Endothelial cell of umbilical vein (primary cell): Measurements from ENCODE around the gene SLC4A4. TPM values are rescaled to one million over a fixed set of nuclear protein-coding genes. Genes with fewer than 3 reads are reported as not detected.

Experiments
- BruUV-seq: library from RNA; stranded (reverse); fragments of 400-500 nt; replicated peaks from 2 replicates; lab custom pipeline; 2021; lab: Mats Ljungman, UMichigan
- CTCF ChIA-PET: fragments of 300-600, 350-600 bp; sonication (Branson Sonifier 250); formaldehyde crosslinking; loops from one replicate; lab custom pipeline; 2021; ENCODE audit warnings: antibody characterized with exemption, inconsistent platforms; lab: Charles Lee
- POLR2A ChIA-PET: fragments of 300-600, 350-600 bp; sonication (Branson Sonifier 250); formaldehyde crosslinking; loops from one replicate; lab custom pipeline; 2021; ENCODE audit warnings: antibody characterized with exemption, inconsistent platforms; lab: Charles Lee
- DNase-seq: peaks from one replicate; pipeline ENCODE4 v3.0.0-alpha.2; 2011; ENCODE audit warnings: low read depth, low spot score
- FAIRE-seq: peaks from 2 replicates; lab custom pipeline; 2011; peaks lifted over from hg19 to GRCh38; lab: Jason Lieb, UNC
- H2AFZ ChIP-seq: 2 replicates; pipeline ENCODE4 v1.6.0; 2012; ENCODE audit warnings: low read depth, low read length, control low read depth, inconsistent platforms
- H3K27ac ChIP-seq: 2 replicates; pipeline ENCODE4 v1.5.1; 2011; ENCODE audit warnings: low read depth, mild to moderate bottlenecking, control low read depth, low read length, moderate library complexity; ENCODE audit not compliant: insufficient read depth
- H3K27me3 ChIP-seq, 2 experiments: 2 replicates each; pipeline versions ENCODE4 v1.6.0 to v1.6.1; 2011; ENCODE audit warnings: low read length in 2 of 2, mixed read lengths in 1 of 2; ENCODE audit not compliant: control insufficient read depth in 2 of 2, insufficient read depth in 2 of 2
- H3K36me3 ChIP-seq, 2 experiments: 2 replicates in 1 of 2; 3 replicates in 1 of 2; pipeline ENCODE4 v1.5.1; 2011; ENCODE audit warnings: low read length in 2 of 2, mild to moderate bottlenecking in 1 of 2, moderate library complexity in 1 of 2; ENCODE audit not compliant: control insufficient read depth in 2 of 2, insufficient read depth in 2 of 2; ENCODE audit errors: extremely low read depth in 1 of 2
- H3K4me1 ChIP-seq: 3 replicates; pipeline ENCODE4 v1.5.1; 2011; ENCODE audit warnings: mild to moderate bottlenecking, low read length; ENCODE audit not compliant: control insufficient read depth, insufficient read depth; ENCODE audit errors: extremely low read depth
- H3K4me2 ChIP-seq: 2 replicates; pipeline ENCODE4 v1.6.1; 2011; ENCODE audit warnings: low read length, control low read depth, mixed read lengths; ENCODE audit not compliant: insufficient read depth
- H3K4me3 ChIP-seq, 3 experiments: fragments of 200-600 bp in 1 of 3; sonication (generic), shearing (Covaris generic) in 1 of 3; replicated peaks in 1 of 3; 2 replicates each; pipeline ENCODE4 v1.5.1; 2011 to 2016; ENCODE audit warnings: control low read depth in 3 of 3, low read length in 3 of 3, mild to moderate bottlenecking in 2 of 3, inconsistent platforms in 1 of 3, low read depth in 1 of 3, moderate library complexity in 1 of 3; ENCODE audit not compliant: insufficient read depth in 1 of 3
- H3K79me2 ChIP-seq: 2 replicates; pipeline ENCODE4 v1.6.0; 2012; ENCODE audit warnings: low read length, inconsistent platforms; ENCODE audit not compliant: control insufficient read depth, insufficient read depth
- H3K9ac ChIP-seq: replicated peaks from 2 replicates; pipeline ENCODE3; 2011; ENCODE audit warnings: low read length, control low read depth; ENCODE audit not compliant: insufficient read depth; ENCODE audit errors: extremely low read depth
- H3K9me1 ChIP-seq: replicated peaks from 3 replicates; pipeline ENCODE4 v1.6.0; 2011; ENCODE audit warnings: mild to moderate bottlenecking, low read length; ENCODE audit not compliant: control insufficient read depth, insufficient read depth; ENCODE audit errors: extremely low read depth
- H3K9me3 ChIP-seq: replicated peaks from 2 replicates; pipeline ENCODE4 v1.5.1; 2012; ENCODE audit warnings: low read length, inconsistent platforms; ENCODE audit not compliant: control insufficient read depth, insufficient read depth
- H4K20me1 ChIP-seq: replicated peaks from 2 replicates; pipeline ENCODE3; 2011; ENCODE audit warnings: mild to moderate bottlenecking, low read length; ENCODE audit not compliant: control insufficient read depth, insufficient read depth; ENCODE audit errors: extremely low read depth
- EZH2 ChIP-seq: IDR thresholded peaks from 2 replicates; pipeline ENCODE4 v1.6.1; 2012; ENCODE audit warnings: borderline replicate concordance, low read depth, mild to moderate bottlenecking, moderate library complexity, low read length, inconsistent platforms; ENCODE audit not compliant: severe bottlenecking
- FOS ChIP-seq: IDR thresholded peaks from 2 replicates; pipeline ENCODE4 v1.6.1; 2011; ENCODE audit warnings: mild to moderate bottlenecking, low read length, moderate library complexity, borderline replicate concordance; ENCODE audit not compliant: insufficient read depth
- GATA2 ChIP-seq: IDR thresholded peaks from 2 replicates; pipeline ENCODE4 v1.7.0; 2011; ENCODE audit warnings: low read depth, mild to moderate bottlenecking, moderate library complexity, mixed read lengths, low read length; ENCODE audit not compliant: insufficient read length, insufficient read depth
- JUN ChIP-seq: IDR thresholded peaks from 2 replicates; pipeline ENCODE4 v1.6.1; 2011; ENCODE audit warnings: borderline replicate concordance, low read depth; ENCODE audit not compliant: insufficient read length, insufficient read depth
- MYC ChIP-seq: IDR thresholded peaks from one replicate; pipeline ENCODE4 v1.6.1; 2011; ENCODE audit warnings: mild to moderate bottlenecking, low read depth, low read length
- POLR2A ChIP-seq: IDR thresholded peaks from 2 replicates; pipeline ENCODE4 v1.6.1; 2012; ENCODE audit warnings: low read depth, mild to moderate bottlenecking, control low read depth, low read length
- POLR2AphosphoS5 ChIP-seq: IDR thresholded peaks from 2 replicates; pipeline ENCODE4 v1.6.1; 2012; ENCODE audit warnings: low read depth, mild to moderate bottlenecking, control low read depth, low read length, moderate library complexity; ENCODE audit not compliant: insufficient read depth
- dilution Hi-C: fragments of 300-500 bp; cut with MboI; formaldehyde crosslinking; loops from one replicate; pipeline ENCODE4 v1.15.0; 2019; ENCODE audit warnings: low sequenced_read_pairs; ENCODE audit not compliant: extremely low pct_ligation_motif_present
- intact Hi-C: fragments of 100-400 bp; cut with micrococcal nuclease; formaldehyde crosslinking; loops from one replicate; pipeline ENCODE4 v1.10.0; 2022
- polyA plus RNA-seq, 4 experiments: library from polyadenylated mRNA; depleted of rRNA in 3 of 4; stranded (reverse) in 3 of 4; unstranded in 1 of 4; fragments of >200 nt; gene quantifications; 2 replicates each; pipeline versions ENCODE4 v1.2.1 to v1.2.3, GENCODE V29; 2011 to 2012; ENCODE audit warnings: missing spikeins in 1 of 4
- total RNA-seq: library from RNA; stranded (reverse); gene quantifications from 2 replicates; pipeline ENCODE4 v1.2.3, GENCODE V29; 2021
- TF ChIP-seq, protein P1 (sequence below), 2 donors: IDR thresholded peaks; 1 replicate in 1 of 2; 2 replicates in 1 of 2; pipeline ENCODE4 v1.5.1; 2011; ENCODE audit warnings: low read length in 2 of 2, mild to moderate bottlenecking in 2 of 2, moderate library complexity in 2 of 2, control low read depth in 1 of 2, inconsistent platforms in 1 of 2, low read depth in 1 of 2; ENCODE audit not compliant: insufficient read depth in 1 of 2; ENCODE audit errors: extremely low read depth in 1 of 2
- TF ChIP-seq, protein P2 (sequence below): IDR thresholded peaks from 2 replicates; pipeline ENCODE4 v1.6.1; 2011; ENCODE audit not compliant: insufficient read depth, insufficient read length

The SLC4A4 gene
- total and polyA plus RNA-seq, 2 donors (not counting 3 experiments of a cell fraction or from before 2014, with no cell fraction given): not detected

DNA sequence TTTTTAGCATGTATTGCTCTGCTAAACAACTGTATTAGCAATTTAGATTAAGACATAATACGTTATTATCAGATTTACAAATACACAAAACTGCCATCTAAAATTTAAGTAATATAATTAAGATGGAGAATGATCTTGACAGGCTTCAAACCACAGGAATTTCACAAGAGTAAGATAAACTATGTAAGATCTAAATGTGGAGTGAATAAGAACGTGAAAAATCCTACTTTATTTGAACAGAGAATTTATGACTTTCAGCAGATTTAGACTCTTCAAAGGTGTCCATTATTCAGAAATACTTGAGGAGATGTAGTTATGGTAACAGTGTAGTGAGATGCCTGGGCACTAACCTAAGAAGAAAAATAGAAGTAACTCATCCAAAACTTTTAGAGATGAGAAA lies 73.2 kb downstream of the SLC4A4 start:
- no peaks in the 10 kb centered on the region for H3K9me1 ChIP-seq
- no peaks in the 10 kb centered on the region for H3K27me3 ChIP-seq
- BruUV-seq: no TSS peak
- ChIA-PET POLR2A (no interaction called here), CTCF (no interaction called here)
- no peak for FAIRE-seq
- H3K4me2 ChIP-seq: no peak overlapping the region
- H3K27ac ChIP-seq: no peak overlapping the region
- H3K4me3 ChIP-seq: no peak overlapping the region
- no peak for DNase-seq
- dilution Hi-C loops: no loop called here
- no peaks in the 10 kb centered on the region for H3K79me2 ChIP-seq
- H3K9ac ChIP-seq: no peak overlapping the region
- H4K20me1 ChIP-seq: no peaks in the 10 kb centered on the region
- TF ChIP-seq FOS (no peak), POLR2AphosphoS5 (no peak), EZH2 (no peak)
- TF ChIP-seq, protein P1, sequence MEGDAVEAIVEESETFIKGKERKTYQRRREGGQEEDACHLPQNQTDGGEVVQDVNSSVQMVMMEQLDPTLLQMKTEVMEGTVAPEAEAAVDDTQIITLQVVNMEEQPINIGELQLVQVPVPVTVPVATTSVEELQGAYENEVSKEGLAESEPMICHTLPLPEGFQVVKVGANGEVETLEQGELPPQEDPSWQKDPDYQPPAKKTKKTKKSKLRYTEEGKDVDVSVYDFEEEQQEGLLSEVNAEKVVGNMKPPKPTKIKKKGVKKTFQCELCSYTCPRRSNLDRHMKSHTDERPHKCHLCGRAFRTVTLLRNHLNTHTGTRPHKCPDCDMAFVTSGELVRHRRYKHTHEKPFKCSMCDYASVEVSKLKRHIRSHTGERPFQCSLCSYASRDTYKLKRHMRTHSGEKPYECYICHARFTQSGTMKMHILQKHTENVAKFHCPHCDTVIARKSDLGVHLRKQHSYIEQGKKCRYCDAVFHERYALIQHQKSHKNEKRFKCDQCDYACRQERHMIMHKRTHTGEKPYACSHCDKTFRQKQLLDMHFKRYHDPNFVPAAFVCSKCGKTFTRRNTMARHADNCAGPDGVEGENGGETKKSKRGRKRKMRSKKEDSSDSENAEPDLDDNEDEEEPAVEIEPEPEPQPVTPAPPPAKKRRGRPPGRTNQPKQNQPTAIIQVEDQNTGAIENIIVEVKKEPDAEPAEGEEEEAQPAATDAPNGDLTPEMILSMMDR (IDR thresholded peaks at IDR 0.05; ENCODE audit: extremely low read depth in 1 of 2, insufficient read depth in 1 of 2, low read depth in 1 of 2, low read length in 2 of 2): no peak
- H3K4me1 ChIP-seq: no peaks in the 10 kb centered on the region
- no peaks in the 10 kb centered on the region for H3K9me3 ChIP-seq
- H3K36me3 ChIP-seq: no peaks in the 10 kb centered on the region
- no peak overlapping the region for H2AFZ ChIP-seq
- intact Hi-C loops: no loop called here

DNA sequence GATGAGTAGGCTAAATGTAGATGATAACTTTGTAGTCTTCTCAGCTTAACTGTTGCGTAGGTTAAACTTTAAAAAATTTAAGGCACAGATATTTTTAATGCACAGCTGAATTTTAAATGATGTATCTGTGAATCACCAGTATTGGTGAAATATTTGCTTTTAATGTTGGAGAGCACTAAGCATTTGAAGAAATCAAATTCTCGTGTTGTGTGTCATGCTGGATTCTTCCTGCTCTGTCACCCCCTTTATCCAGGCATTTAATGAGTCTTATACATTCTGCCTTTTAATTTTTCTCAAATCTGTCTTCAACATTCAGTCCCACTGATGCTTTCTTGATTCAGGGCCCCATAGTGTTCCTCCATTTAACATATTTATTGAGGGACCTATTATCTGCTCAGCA lies 76.7 kb downstream of the SLC4A4 start:
- intact Hi-C loops (no loop called here), dilution Hi-C loops (no loop called here)
- BruUV-seq: no TSS peak
- FAIRE-seq (no peak), DNase-seq (no peak)
- H3K9me1 ChIP-seq: no peaks in the 10 kb centered on the region
- H3K9ac ChIP-seq: no peak overlapping the region
- H3K9me3 ChIP-seq: no peaks in the 10 kb centered on the region
- H4K20me1 ChIP-seq: no peaks in the 10 kb centered on the region
- no peak for TF ChIP-seq GATA2
- TF ChIP-seq, protein P2, sequence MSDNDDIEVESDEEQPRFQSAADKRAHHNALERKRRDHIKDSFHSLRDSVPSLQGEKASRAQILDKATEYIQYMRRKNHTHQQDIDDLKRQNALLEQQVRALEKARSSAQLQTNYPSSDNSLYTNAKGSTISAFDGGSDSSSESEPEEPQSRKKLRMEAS: no peak
- TF ChIP-seq, protein P1 (IDR thresholded peaks at IDR 0.05; ENCODE audit: extremely low read depth in 1 of 2, insufficient read depth in 1 of 2, low read depth in 1 of 2, low read length in 2 of 2): no peak
- no peak for TF ChIP-seq FOS
- no peak for TF ChIP-seq POLR2AphosphoS5
- TF ChIP-seq MYC: no peak
- TF ChIP-seq EZH2: no peak
- no peak for TF ChIP-seq POLR2A
- TF ChIP-seq JUN: no peak
- H3K4me3 ChIP-seq: no peak overlapping the region
- H3K27ac ChIP-seq: no peak overlapping the region
- POLR2A ChIA-PET: no interaction called here
- no peak overlapping the region for H2AFZ ChIP-seq
- no peaks in the 10 kb centered on the region for H3K36me3 ChIP-seq
- H3K79me2 ChIP-seq: no peaks in the 10 kb centered on the region
- no peaks in the 10 kb centered on the region for H3K27me3 ChIP-seq
- H3K4me1 ChIP-seq: no peaks in the 10 kb centered on the region
- no peak overlapping the region for H3K4me2 ChIP-seq
- CTCF ChIA-PET: interaction anchor here (0.7 kb wide), 1 partner anchor 186 kb away, joined by 3 read pairs; no protein-coding TSS in a partner anchor
